ENCODE measurements around the gene RNF186. TPM values are rescaled to one million over a fixed set of nuclear protein-coding genes. Genes with fewer than 3 reads are reported as not detected.

The RNF186 gene
- total RNA-seq (2022; extraction: Qiagen RNA extraction), result not detected in 5 replicates

GRCh38 chr1:19814681-19815503 is at the start of gene RNF186:
Gene RNF186, minus strand, starts transcription at chr1:19815283. Its CDS starts 182 bp downstream, at chr1:19815101.

GRCh38 chr1:19799230-19800075 is 15.6 kb downstream of the RNF186 start, which contains the start of gene TMCO4:
Gene TMCO4, minus strand, starts transcription at chr1:19799916. Its CDS starts 19,158 bp downstream, at chr1:19780758.

Other genes with a start within 250 kb of the RNF186 start
- gene NBL1, start 171.0 kb downstream of the RNF186 start, total RNA-seq (2022; extraction: Qiagen RNA extraction), result 26.7 to 50.5 TPM (median 41.4 TPM) in 5 replicates
- 0.10 to 0.15 TPM (median 0.10 TPM) in 5 replicates for gene HTR6, start 150.4 kb downstream of the RNF186 start, total RNA-seq (2022; extraction: Qiagen RNA extraction)
- 5.4 to 7.6 TPM (median 6.6 TPM) in 5 replicates for gene TMCO4, start 15.4 kb downstream of the RNF186 start, total RNA-seq (2022; extraction: Qiagen RNA extraction)
- 2.6 to 2.8 TPM (median 2.7 TPM) in 5 replicates for gene OTUD3, start 67.1 kb upstream of the RNF186 start, total RNA-seq (2022; extraction: Qiagen RNA extraction)
- gene PLA2G2E, start 108.3 kb upstream of the RNF186 start, total RNA-seq (2022; extraction: Qiagen RNA extraction), result not detected in 5 replicates
- gene PLA2G2A, start 164.3 kb upstream of the RNF186 start, total RNA-seq (2022; extraction: Qiagen RNA extraction), result not detected in 5 replicates

All from A549 treated with CORT108297 at 1 μM for 4 hours (cell line).